Measurements from ENCODE around the gene CCNG1.

Gene CCNG1

DNA sequence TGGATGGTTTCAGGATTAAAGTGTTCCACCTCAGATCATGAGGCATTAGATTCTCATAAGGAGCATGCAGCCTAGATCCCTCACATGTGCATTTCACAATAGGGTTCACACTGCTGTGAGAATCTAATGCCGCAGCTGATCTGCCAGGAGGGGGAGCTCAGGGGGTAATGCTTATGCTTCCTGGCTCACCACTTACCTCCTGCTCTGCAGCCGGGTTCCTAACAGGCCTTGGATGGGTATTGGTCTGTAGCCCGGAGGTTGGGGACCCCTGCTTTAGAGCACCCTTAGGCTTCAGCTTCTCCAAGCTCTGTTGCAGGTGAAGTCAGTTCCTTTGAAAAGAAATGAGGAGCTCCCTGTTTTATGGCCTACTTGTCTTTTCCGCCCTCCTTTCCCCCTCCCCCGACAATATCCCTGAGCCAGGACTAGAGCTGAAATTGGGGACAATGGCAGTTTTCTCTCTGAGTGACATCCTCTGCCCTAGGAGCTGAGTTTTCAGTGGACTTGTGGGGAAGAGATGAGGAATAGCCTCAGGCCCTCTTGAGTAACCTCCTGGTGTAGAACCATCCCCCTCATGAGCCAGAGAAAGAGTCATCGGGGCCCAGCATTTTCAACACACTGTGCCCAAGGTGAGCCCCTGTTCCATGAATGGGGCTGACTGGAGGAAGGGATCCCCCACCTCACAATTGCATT is 51.8 kb downstream of the CCNG1 start:
- no peak for DNase-seq (ENCODE audit: low read depth in 3 of 3)

DNA sequence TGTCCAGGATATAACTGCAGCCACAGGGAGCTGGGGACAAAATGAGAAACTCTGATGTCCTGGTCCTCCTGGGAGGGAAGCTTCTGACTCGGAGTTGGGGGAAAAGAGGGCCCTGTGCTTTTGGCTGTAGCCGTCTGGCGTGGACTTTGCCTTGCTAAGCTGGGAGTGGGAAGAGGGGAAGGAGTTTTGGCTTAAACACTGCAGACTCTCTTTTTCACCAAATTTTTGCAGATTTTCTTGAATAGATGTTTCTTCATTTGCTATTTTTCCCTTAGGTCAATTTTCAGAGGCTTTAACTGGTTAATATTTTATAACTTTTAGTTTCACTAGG is 52.3 kb downstream of the CCNG1 start:
- no peak for DNase-seq (ENCODE audit: low read depth in 3 of 3)

All from stimulated activated CD4-positive, alpha-beta T cell treated with anti-CD3 and anti-CD28 coated beads, TNF-alpha, amount 100 ng/mL, for 48 hours (primary cell).